Hepatocyte (in vitro differentiated cells): ENCODE results near the gene TDRD6. TPM values are rescaled to one million over a fixed set of nuclear protein-coding genes. Genes with fewer than 3 reads are reported as not detected.

ENCODE experiments used
- DNase-seq: peaks from one replicate; pipeline ENCODE4 v3.0.0-alpha.2; 2016; ENCODE audit warnings: low spot score
- H2AFZ ChIP-seq: fragments of 200-600 bp; sonication (generic); 2 replicates; pipeline ENCODE4 v1.6.0; 2016; ENCODE audit warnings: antibody characterized with exemption, mild to moderate bottlenecking
- H3K27ac ChIP-seq: fragments of 200-600 bp; sonication (generic); 2 replicates; pipeline ENCODE4 v1.5.1; 2016; ENCODE audit warnings: mild to moderate bottlenecking
- H3K27me3 ChIP-seq: fragments of 200-600 bp; sonication (generic); 2 replicates; pipeline ENCODE4 v1.6.1; 2016
- H3K36me3 ChIP-seq: fragments of 200-600 bp; sonication (generic); replicated peaks from 2 replicates; pipeline ENCODE4 v1.5.1; 2016; ENCODE audit warnings: low read depth; ENCODE audit not compliant: insufficient read depth
- H3K4me1 ChIP-seq: fragments of 200-600 bp; sonication (generic); 2 replicates; pipeline ENCODE4 v1.5.1; 2016; ENCODE audit warnings: mild to moderate bottlenecking, moderate library complexity; ENCODE audit not compliant: insufficient read depth
- H3K4me2 ChIP-seq: fragments of 200-600 bp; sonication (generic); 2 replicates; pipeline ENCODE4 v1.6.0; 2016
- H3K4me3 ChIP-seq: fragments of 200-600 bp; sonication (generic); 2 replicates; pipeline ENCODE4 v1.5.1; 2016; ENCODE audit warnings: mild to moderate bottlenecking
- H3K79me2 ChIP-seq: fragments of 200-600 bp; sonication (generic); 2 replicates; pipeline ENCODE4 v1.6.0; 2017; ENCODE audit warnings: mild to moderate bottlenecking
- H3K9me2 ChIP-seq: fragments of 200-600 bp; sonication (generic); replicated peaks from 2 replicates; pipeline ENCODE4 v1.6.0; 2017; ENCODE audit warnings: mild to moderate bottlenecking; ENCODE audit not compliant: insufficient read depth
- H3K9me3 ChIP-seq: fragments of 200-600 bp; sonication (generic); 2 replicates; pipeline ENCODE4 v1.5.1; 2016; ENCODE audit warnings: low read depth, mild to moderate bottlenecking
- H4K20me1 ChIP-seq: fragments of 200-600 bp; sonication (generic); 2 replicates; pipeline ENCODE4 v1.6.0; 2016; ENCODE audit warnings: mild to moderate bottlenecking; ENCODE audit not compliant: insufficient read depth, poor library complexity, severe bottlenecking
- EZH2 ChIP-seq: fragments of 200-600 bp; sonication (generic); IDR thresholded peaks from 2 replicates; pipeline ENCODE4 v1.6.1; 2016; ENCODE audit warnings: antibody characterized with exemption, mild to moderate bottlenecking, borderline replicate concordance
- EZH2phosphoT487 ChIP-seq: fragments of 200-600 bp; sonication (generic); IDR thresholded peaks from one replicate; pipeline ENCODE4 v1.6.1; 2018; ENCODE audit warnings: antibody characterized with exemption, mild to moderate bottlenecking, low read depth, moderate library complexity; ENCODE audit not compliant: unreplicated experiment, severe bottlenecking
- WGBS: methylation state at CpG from one replicate; pipeline ENCODE4 v1.1.6; 2016; ENCODE audit warnings: low lambda C conversion rate; ENCODE audit errors: missing lambda C conversion rate; 5-methylcytosine and 5-hydroxymethylcytosine counted together
- polyA plus RNA-seq: library from polyadenylated mRNA; unstranded; fragments of >200 nt; fragmentation: Nextera tagmentation; extraction: Ambion mirVana; gene quantifications from 2 replicates; pipeline ENCODE4 v1.2.1, GENCODE V29; 2016
- total RNA-seq: library from RNA; depleted of rRNA; stranded (reverse); fragments of >200 nt; gene quantifications from 2 replicates; pipeline ENCODE4 v1.2.3, GENCODE V29; 2014
- TF ChIP-seq, protein P1 (sequence below): fragments of 200-600 bp; sonication (generic); IDR thresholded peaks from 2 replicates; pipeline ENCODE4 v1.5.1; 2016; ENCODE audit warnings: antibody characterized with exemption, mild to moderate bottlenecking; ENCODE audit not compliant: poor library complexity

Gene TDRD6
- total and polyA plus RNA-seq, 2 experiments from 2014 or later = 0.20 to 0.34 TPM

DNA sequence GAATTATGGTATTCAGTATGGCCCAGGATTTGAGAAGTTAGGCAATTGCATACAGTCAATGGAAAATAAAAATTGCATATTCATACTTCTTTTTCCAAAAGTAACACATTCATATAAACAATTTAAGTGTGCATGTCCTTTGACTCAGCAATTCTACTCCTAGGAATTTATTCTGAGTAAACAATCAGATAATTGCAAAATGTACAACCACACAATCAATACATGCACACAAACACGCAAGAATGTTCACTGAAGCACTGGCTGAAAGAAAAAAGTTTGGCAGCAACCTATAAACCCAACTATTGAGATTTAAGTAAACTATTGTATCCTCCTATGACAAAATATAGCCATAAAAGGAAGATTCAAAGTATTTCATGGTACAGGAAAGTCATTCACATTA, 36.7 kb upstream of the TDRD6 start:
- H3K27ac ChIP-seq = no peak overlapping the region
- no peaks in the 10 kb centered on the region for H3K9me2 ChIP-seq
- H4K20me1 ChIP-seq = no peaks in the 10 kb centered on the region
- H3K4me1 ChIP-seq = no peaks in the 10 kb centered on the region
- no peak for TF ChIP-seq EZH2
- TF ChIP-seq, protein P1, sequence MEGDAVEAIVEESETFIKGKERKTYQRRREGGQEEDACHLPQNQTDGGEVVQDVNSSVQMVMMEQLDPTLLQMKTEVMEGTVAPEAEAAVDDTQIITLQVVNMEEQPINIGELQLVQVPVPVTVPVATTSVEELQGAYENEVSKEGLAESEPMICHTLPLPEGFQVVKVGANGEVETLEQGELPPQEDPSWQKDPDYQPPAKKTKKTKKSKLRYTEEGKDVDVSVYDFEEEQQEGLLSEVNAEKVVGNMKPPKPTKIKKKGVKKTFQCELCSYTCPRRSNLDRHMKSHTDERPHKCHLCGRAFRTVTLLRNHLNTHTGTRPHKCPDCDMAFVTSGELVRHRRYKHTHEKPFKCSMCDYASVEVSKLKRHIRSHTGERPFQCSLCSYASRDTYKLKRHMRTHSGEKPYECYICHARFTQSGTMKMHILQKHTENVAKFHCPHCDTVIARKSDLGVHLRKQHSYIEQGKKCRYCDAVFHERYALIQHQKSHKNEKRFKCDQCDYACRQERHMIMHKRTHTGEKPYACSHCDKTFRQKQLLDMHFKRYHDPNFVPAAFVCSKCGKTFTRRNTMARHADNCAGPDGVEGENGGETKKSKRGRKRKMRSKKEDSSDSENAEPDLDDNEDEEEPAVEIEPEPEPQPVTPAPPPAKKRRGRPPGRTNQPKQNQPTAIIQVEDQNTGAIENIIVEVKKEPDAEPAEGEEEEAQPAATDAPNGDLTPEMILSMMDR = no peak
- WGBS = 50% methylated on average over 1 of the region's 1 CpG
- no peaks in the 10 kb centered on the region for H3K9me3 ChIP-seq
- no peaks in the 10 kb centered on the region for H3K79me2 ChIP-seq
- H3K27me3 ChIP-seq = peaks cover 2% of the 10 kb centered on the region
- no peak overlapping the region for H2AFZ ChIP-seq
- no peaks in the 10 kb centered on the region for H3K36me3 ChIP-seq
- peak overlapping the region; percentile 45 for H3K4me3 ChIP-seq
- peak overlapping the region; percentile 93 for H3K4me2 ChIP-seq
- DNase-seq = no peak

DNA sequence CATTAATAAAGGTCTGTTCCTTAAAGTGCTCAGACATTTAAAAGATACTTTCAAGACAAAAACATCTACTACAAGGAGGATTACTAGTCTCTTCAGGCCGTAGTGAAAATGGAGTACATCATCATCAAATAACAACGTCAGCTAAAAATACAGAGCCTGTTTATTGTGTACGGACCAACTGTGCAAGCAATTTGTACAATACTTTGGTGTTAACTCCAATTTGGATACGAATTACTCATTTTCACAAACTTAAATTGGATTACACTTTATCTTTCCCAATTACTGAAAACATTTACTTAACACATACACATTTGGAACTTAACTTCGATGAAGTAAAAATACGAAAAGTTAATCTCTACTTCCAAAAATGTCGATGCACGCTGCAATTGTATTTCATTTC, 35.9 kb upstream of the TDRD6 start:
- H3K27ac ChIP-seq = peak overlapping the region; percentile 64
- no peaks in the 10 kb centered on the region for H3K36me3 ChIP-seq
- H3K4me2 ChIP-seq = peak overlapping the region; percentile 93
- WGBS = 16% methylated on average over 8 of the region's 8 CpGs
- no peak for DNase-seq
- H3K79me2 ChIP-seq = no peaks in the 10 kb centered on the region
- H2AFZ ChIP-seq = peak overlapping the region; percentile 75
- no peaks in the 10 kb centered on the region for H4K20me1 ChIP-seq
- H3K27me3 ChIP-seq = peaks cover 2% of the 10 kb centered on the region
- H3K9me3 ChIP-seq = no peaks in the 10 kb centered on the region
- H3K4me3 ChIP-seq = peak overlapping the region; percentile 45
- no peaks in the 10 kb centered on the region for H3K9me2 ChIP-seq
- no peak for TF ChIP-seq EZH2phosphoT487
- no peaks in the 10 kb centered on the region for H3K4me1 ChIP-seq

DNA sequence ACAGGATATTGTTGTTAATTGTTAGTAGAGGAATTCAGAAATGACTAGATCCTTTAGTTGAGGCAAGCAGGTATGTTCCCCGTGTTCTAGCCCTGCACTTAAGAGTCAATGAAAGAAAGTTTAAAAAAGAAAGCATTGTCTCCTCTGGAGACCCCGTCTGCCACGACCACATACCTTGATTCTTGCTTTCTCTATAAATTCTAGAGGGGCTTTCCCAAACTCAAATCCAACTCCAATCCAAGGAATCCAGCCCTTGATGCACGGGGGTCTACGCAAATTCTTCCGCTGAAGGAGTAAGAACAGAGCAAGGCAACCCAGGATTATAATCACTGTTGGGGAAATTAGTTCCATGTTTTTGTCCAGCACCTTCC, 35.5 kb upstream of the TDRD6 start:
- H3K36me3 ChIP-seq = no peaks in the 10 kb centered on the region
- H3K4me1 ChIP-seq = no peaks in the 10 kb centered on the region
- peak overlapping the region; percentile 64 for H3K27ac ChIP-seq
- H3K27me3 ChIP-seq = peaks cover 2% of the 10 kb centered on the region
- H3K4me2 ChIP-seq = peak overlapping the region; percentile 93
- no peaks in the 10 kb centered on the region for H3K9me2 ChIP-seq
- H2AFZ ChIP-seq = peak overlapping the region; percentile 75
- 0% methylated on average over 6 of the region's 6 CpGs for WGBS
- TF ChIP-seq EZH2phosphoT487 = no peak
- TF ChIP-seq, protein P1 = no peak
- no peak for TF ChIP-seq EZH2
- no peaks in the 10 kb centered on the region for H3K79me2 ChIP-seq
- DNase-seq = peak; percentile 5
- H3K9me3 ChIP-seq = no peaks in the 10 kb centered on the region
- H4K20me1 ChIP-seq = no peaks in the 10 kb centered on the region
- peak overlapping the region; percentile 45 for H3K4me3 ChIP-seq

DNA sequence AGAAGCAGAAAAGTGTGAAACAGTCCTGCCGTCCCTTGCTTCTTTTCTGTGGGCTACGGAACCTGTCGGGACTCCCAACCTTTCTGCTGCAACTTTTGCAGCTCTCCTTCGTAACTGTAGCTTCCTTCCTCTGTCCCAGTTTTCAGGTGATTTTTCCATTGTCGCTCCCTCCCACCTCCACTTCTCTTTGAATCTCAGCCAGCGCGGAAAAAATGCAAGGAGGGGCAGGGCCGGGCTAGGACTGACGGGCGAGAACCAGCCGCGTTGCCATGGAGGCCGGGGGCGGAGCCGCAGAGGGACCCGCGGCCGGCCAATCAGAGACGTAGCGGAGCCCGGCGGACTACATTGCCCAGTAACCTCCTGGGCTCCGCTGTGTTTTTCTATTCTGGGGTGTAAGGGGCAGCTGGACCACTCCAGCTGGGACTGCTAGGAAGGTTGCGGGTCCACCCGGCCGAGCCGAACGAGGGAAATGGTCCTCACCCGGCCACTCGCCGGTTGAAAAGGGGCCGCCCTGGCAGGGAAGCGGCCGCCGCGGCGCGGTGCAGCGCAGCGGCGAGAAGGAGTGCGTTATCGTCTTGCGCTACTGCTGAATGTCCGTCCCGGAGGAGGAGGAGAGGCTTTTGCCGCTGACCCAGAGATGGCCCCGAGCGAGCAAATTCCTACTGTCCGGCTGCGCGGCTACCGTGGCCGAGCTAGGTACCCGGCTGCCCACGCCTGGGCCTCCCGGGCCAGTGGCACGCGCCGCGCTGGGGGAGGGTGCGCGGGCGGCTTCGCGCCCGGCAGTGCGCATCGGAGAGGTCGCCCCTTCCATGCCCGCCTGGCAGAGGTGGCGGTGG, 34.9 kb upstream of the TDRD6 start, which contains the start of the genes CYP39A1 and SLC25A27:
TSS of gene CYP39A1 (minus strand) at position 216 of the 836 bp plus-strand sequence. CDS start 236 bp downstream, outside the sequence.
TSS of gene SLC25A27 (plus strand) at position 373 of the 836 bp plus-strand sequence. CDS start at position 591, 218 bp downstream.
- Histone ChIP-seq H3K27ac (peak within 1 kb of the TSS; percentile 64), H3K4me1 (no peaks in the 10 kb centered on the region), H3K9me2 (no peaks in the 10 kb centered on the region), H3K27me3 (peaks cover 2% of the 10 kb centered on the region), H3K36me3 (no peaks in the 10 kb centered on the region), H3K9me3 (no peaks in the 10 kb centered on the region), H2AFZ (peak within 1 kb of the TSS; percentile 87), H3K79me2 (no peaks in the 10 kb centered on the region), H3K4me3 (peak within 1 kb of the TSS; percentile 45), H3K4me2 (peak within 1 kb of the TSS; percentile 93), H4K20me1 (no peaks in the 10 kb centered on the region)
- peak; percentile 96 for DNase-seq
- under 1% methylated on average over 70 of the region's 72 CpGs for WGBS
- no peak for TF ChIP-seq EZH2
- no peak for TF ChIP-seq EZH2phosphoT487
- TF ChIP-seq, protein P1 = no peak
